Mesothelial cell of epicardium (in vitro differentiated cells): ENCODE results near the gene PMFBP1. TPM values are rescaled to one million over a fixed set of nuclear protein-coding genes. Genes with fewer than 3 reads are reported as not detected.

ENCODE experiments used
- DNase-seq, 2 experiments: peaks; one replicate each; pipeline ENCODE4 v3.0.0; 2021; ENCODE audit warnings: low spot score in 2 of 2; ENCODE audit not compliant: unreplicated experiment in 2 of 2
- H3K27ac Mint-ChIP-seq: 2 replicates; pipeline ENCODE4 v1.8.0; 2021; ENCODE audit warnings: mixed read lengths
- H3K27me3 Mint-ChIP-seq: 2 replicates; pipeline ENCODE4 v1.8.0; 2021; ENCODE audit warnings: low read depth, mixed read lengths
- H3K36me3 Mint-ChIP-seq: 2 replicates; pipeline ENCODE4 v1.8.0; 2021; ENCODE audit warnings: mixed read lengths
- H3K4me1 Mint-ChIP-seq: 2 replicates; pipeline ENCODE4 v1.8.0; 2021; ENCODE audit warnings: mixed read lengths
- H3K4me3 Mint-ChIP-seq: 2 replicates; pipeline ENCODE4 v1.8.0; 2021; ENCODE audit warnings: mild to moderate bottlenecking, moderate library complexity, mixed read lengths
- H3K9me3 Mint-ChIP-seq: 2 replicates; pipeline ENCODE4 v1.8.0; 2021; ENCODE audit warnings: mixed read lengths
- CTCF ChIP-seq: fragments of 200-600 bp; sonication (generic); IDR thresholded peaks from one replicate; pipeline ENCODE4 v1.5.0; 2021; ENCODE audit warnings: antibody characterized with exemption; ENCODE audit not compliant: unreplicated experiment
- total RNA-seq: library from RNA; stranded (reverse); gene quantifications from 3 replicates; pipeline ENCODE4 v1.2.1, GENCODE V29; 2021

PMFBP1 gene
- total RNA-seq, 1 donor from 2014 or later: 4.9 TPM

- H3K4me3 Mint-ChIP-seq: no peak overlapping the region
- DNase-seq: no peak
- H3K27me3 Mint-ChIP-seq: no peaks in the 10 kb centered on the region
- H3K4me1 Mint-ChIP-seq: peaks cover 1% of the 10 kb centered on the region
- TF ChIP-seq CTCF: no peak
- H3K36me3 Mint-ChIP-seq: peaks cover 15% of the 10 kb centered on the region
- peaks cover 11% of the 10 kb centered on the region for H3K9me3 Mint-ChIP-seq
- H3K27ac Mint-ChIP-seq: no peak overlapping the region
Observed at GRCh38 chr16:72120026-72120425, 51.9 kb downstream of the PMFBP1 start.

- H3K9me3 Mint-ChIP-seq: peaks cover 16% of the 10 kb centered on the region
- H3K4me3 Mint-ChIP-seq: no peak overlapping the region
- H3K27ac Mint-ChIP-seq: no peak overlapping the region
- DNase-seq: no peak
- peaks cover 45% of the 10 kb centered on the region for H3K36me3 Mint-ChIP-seq
- no peaks in the 10 kb centered on the region for H3K4me1 Mint-ChIP-seq
- no peaks in the 10 kb centered on the region for H3K27me3 Mint-ChIP-seq
- TF ChIP-seq CTCF: no peak
Observed at GRCh38 chr16:72113616-72113945, 58.4 kb downstream of the PMFBP1 start.

DNA sequence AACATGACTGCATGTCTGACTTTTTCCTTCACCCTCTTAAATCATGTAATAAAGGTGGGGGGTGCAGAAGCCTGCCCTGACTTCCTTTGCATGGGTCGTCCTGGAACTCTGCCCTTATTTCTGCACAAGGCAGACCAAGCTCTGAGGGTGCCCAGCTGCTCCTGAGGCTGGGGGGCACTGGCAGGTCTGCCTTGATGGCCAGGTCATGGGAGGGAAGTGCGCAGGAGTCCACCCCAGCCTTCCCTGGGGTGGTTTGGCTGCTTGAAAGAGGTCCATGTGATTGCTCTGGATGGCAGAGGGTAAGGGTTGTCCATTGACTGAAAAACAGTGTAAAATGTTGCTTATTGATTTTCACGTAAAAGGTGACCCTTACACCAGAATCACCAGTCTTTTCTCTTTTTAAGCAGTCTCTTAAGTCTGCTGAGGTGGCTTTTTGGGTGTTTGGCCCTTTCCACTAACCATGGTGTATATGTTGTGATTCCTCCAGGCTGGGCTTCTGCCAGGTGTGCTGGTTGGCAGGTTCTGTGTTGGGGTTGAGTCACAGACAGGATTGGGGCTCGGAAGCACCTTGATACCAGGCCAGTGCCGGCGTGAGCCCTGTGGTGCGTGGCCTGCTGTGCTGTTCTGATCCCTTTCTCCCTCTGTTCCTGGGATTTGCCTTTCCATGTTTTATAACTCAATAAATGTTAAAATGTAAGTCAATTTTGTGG is 58.9 kb downstream of the PMFBP1 start:
- Mint-ChIP-seq H3K9me3 (peaks cover 16% of the 10 kb centered on the region), H3K36me3 (peaks cover 46% of the 10 kb centered on the region), H3K27ac (no peak overlapping the region), H3K4me1 (no peaks in the 10 kb centered on the region), H3K4me3 (no peak overlapping the region), H3K27me3 (no peaks in the 10 kb centered on the region)
- no peak for TF ChIP-seq CTCF
- no peak for DNase-seq

- H3K4me1 Mint-ChIP-seq: no peaks in the 10 kb centered on the region
- H3K27me3 Mint-ChIP-seq: no peaks in the 10 kb centered on the region
- no peak for DNase-seq
- H3K27ac Mint-ChIP-seq: no peak overlapping the region
- peaks cover 51% of the 10 kb centered on the region for H3K36me3 Mint-ChIP-seq
- peaks cover 16% of the 10 kb centered on the region for H3K9me3 Mint-ChIP-seq
- no peak for TF ChIP-seq CTCF
- H3K4me3 Mint-ChIP-seq: no peak overlapping the region
Observed at GRCh38 chr16:72112452-72112792, 59.5 kb downstream of the PMFBP1 start.

DNA sequence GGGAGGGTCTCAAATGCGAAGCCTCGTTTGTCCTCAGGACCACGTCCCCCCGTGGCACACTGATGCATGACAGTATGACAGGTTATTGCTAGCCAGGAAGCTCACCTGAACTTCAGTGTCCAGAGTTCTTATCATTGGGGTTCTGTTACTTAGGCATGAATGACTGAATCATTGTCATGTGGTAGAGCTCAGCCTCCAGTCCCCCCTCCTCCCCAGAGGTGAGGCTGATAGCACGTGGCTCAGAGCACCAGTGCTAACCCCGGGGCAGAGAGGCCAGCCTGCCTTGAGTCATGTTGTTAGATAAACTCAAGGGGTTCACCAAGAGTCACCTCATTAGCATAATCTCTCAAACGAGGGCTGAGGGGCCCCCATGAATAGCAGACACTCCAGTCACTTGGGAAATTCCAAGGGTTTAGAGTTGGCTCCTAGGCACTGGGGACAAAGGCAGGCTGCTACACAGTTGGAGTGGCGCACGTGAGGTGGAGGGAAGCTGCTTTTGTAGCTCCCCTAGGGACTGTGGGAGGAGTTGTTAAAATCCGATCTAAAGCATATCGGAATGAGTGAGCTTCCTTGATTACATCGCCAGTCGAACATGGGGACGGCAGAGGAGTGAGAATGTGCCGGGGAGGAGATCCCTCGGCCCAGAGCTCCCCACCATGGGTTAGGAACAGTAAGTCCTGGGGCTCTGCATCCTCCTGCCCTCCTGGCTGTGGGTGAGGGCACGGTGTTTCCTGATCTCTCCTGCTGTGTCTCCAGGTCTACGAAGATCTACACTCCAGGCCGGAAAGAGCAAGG is 60.1 kb downstream of the PMFBP1 start:
- Mint-ChIP-seq H3K4me3 (no peak overlapping the region), H3K36me3 (peaks cover 53% of the 10 kb centered on the region), H3K27me3 (no peaks in the 10 kb centered on the region), H3K4me1 (no peaks in the 10 kb centered on the region), H3K9me3 (peaks cover 16% of the 10 kb centered on the region), H3K27ac (no peak overlapping the region)
- no peak for DNase-seq
- no peak for TF ChIP-seq CTCF
